Sciatic nerve (tissue), 2 donors: Measurements from ENCODE around the gene DEGS1. TPM values are rescaled to one million over a fixed set of nuclear protein-coding genes. Genes with fewer than 3 reads are reported as not detected.

ENCODE experiments used
- ATAC-seq: fragments of 200-7000 bp; cut with Tn5 transposase; one replicate; pipeline ENCODE4 v1.9.1; 2020; ENCODE audit warnings: mild to moderate bottlenecking, moderate library complexity
- DNase-seq: peaks from one replicate; pipeline ENCODE4 v3.0.0-alpha.2; 2020; ENCODE audit warnings: low spot score
- intact Hi-C: fragments of 100-400 bp; cut with DNase I; formaldehyde crosslinking; loops from one replicate; pipeline ENCODE4 v1.14.2; 2022
- total RNA-seq: library from RNA; stranded (reverse); fragmentation: NEBNext Ultra II Directional; extraction: Animal tissue kit (Norgen Biotek cat#: 25700); gene quantifications from one replicate; pipeline ENCODE4 v1.2.1, GENCODE V29; 2021
- donor health status: DM: no; HTN: no; CAD: no.
- donor health status: DM: no; HTN: no; CAD: no.

Gene DEGS1
- total RNA-seq, 1 donor from 2014 or later, result 46.0 TPM

- ATAC-seq, result no peak
- DNase-seq, result no peak
- intact Hi-C loops, result no loop called here
These were observed 5.6 kb upstream of the DEGS1 start for GRCh38 chr1:224177356-224177999.

GRCh38 chr1:224178894-224179293 is 4.1 kb upstream of the DEGS1 start:
- intact Hi-C loops, result no loop called here
- no peak for DNase-seq
- no peak for ATAC-seq

GRCh38 chr1:224180783-224181452 is 2.1 kb upstream of the DEGS1 start:
- intact Hi-C loops, result no loop called here
- no peak for ATAC-seq
- DNase-seq, result no peak

- intact Hi-C loops, result no loop called here
- no peak for DNase-seq
These were observed 1.6 kb upstream of the DEGS1 start for GRCh38 chr1:224181453-224181810.

GRCh38 chr1:224182057-224182865 is 779 bp upstream of the DEGS1 start:
- ATAC-seq (no peak), DNase-seq (no peak)
- intact Hi-C loops, result no loop called here

More at GRCh38 chr1:224181453-224181810, 1.6 kb upstream of the DEGS1 start:
- no peak for ATAC-seq

- DNase-seq (peak; percentile 75), ATAC-seq (peak; percentile 79)
- intact Hi-C loops, result no loop called here
These were observed 712 bp downstream of the DEGS1 start for GRCh38 chr1:224183591-224184312.

GRCh38 chr1:224185208-224185607 is 2.2 kb downstream of the DEGS1 start:
- ATAC-seq (no peak), DNase-seq (no peak)
- intact Hi-C loops, result no loop called here

- intact Hi-C loops, result no loop called here
- ATAC-seq, result no peak
- DNase-seq, result no peak
These were observed 5.2 kb downstream of the DEGS1 start for GRCh38 chr1:224188286-224188685.

GRCh38 chr1:224189561-224189960 is 6.5 kb downstream of the DEGS1 start:
- ATAC-seq, result no peak
- intact Hi-C loops, result no loop called here

GRCh38 chr1:224192082-224192788 is 9.2 kb downstream of the DEGS1 start:
- DNase-seq (no peak), ATAC-seq (no peak)
- intact Hi-C loops, result loop anchor here (2.0 kb wide), 1 partner anchor 35 kb away; no protein-coding TSS in a partner anchor

More at GRCh38 chr1:224189561-224189960, 6.5 kb downstream of the DEGS1 start:
- no peak for DNase-seq

- intact Hi-C loops, result loop anchor here (2.0 kb wide), 1 partner anchor 37 kb away; no protein-coding TSS in a partner anchor
These were observed 10.4 kb downstream of the DEGS1 start for GRCh38 chr1:224193319-224193966.

GRCh38 chr1:224196813-224197600 is 14.0 kb downstream of the DEGS1 start:
- DNase-seq, result no peak
- ATAC-seq, result no peak
- intact Hi-C loops, result no loop called here

More at GRCh38 chr1:224193319-224193966, 10.4 kb downstream of the DEGS1 start:
- ATAC-seq (no peak), DNase-seq (no peak)

- ATAC-seq (no peak), DNase-seq (no peak)
- intact Hi-C loops, result no loop called here
These were observed 15.5 kb downstream of the DEGS1 start for GRCh38 chr1:224198572-224198971.

GRCh38 chr1:224199679-224200078 is 16.6 kb downstream of the DEGS1 start:
- DNase-seq (no peak), ATAC-seq (no peak)
- intact Hi-C loops, result no loop called here

GRCh38 chr1:224201383-224201782 is 18.3 kb downstream of the DEGS1 start:
- intact Hi-C loops, result no loop called here
- ATAC-seq, result no peak
- no peak for DNase-seq

- ATAC-seq, result no peak
- intact Hi-C loops, result no loop called here
- no peak for DNase-seq
These were observed 18.8 kb downstream of the DEGS1 start for GRCh38 chr1:224201853-224202252.

GRCh38 chr1:224203243-224204016 is 20.4 kb downstream of the DEGS1 start:
- intact Hi-C loops, result no loop called here
- DNase-seq (peak; percentile 72), ATAC-seq (peak; percentile 83)
